Measurements from ENCODE around the gene TBX10. TPM values are rescaled to one million over a fixed set of nuclear protein-coding genes. Genes with fewer than 3 reads are reported as not detected.
"Not testable (repeated sequence)": the region's sequence is repeated elsewhere in the genome, so short reads cannot be mapped to it uniquely, and the experiment has no call there.

Gene TBX10
- total RNA-seq, result not detected in 3 replicates
- long read RNA-seq, partial matches to known transcripts, result 0 of 1 reads
- long read RNA-seq, other reads (novel, unspliced or antisense), result 1 of 1 reads

GRCh38 chr11:67639438-67639859, at the start of gene TBX10:
TSS of gene TBX10 (minus strand) at chr11:67639763. CDS start at chr11:67639472, 291 bp downstream.
- Mint-ChIP-seq H3K27ac (ENCODE audit: unreplicated experiment) (no peak within 1 kb of the TSS), H3K9me3 (ENCODE audit: low read depth) (peaks cover 3% of the 10 kb centered on the region), H3K36me3 (ENCODE audit: low read depth) (no peaks in the 10 kb centered on the region), H3K4me3 (ENCODE audit: unreplicated experiment) (no peak within 1 kb of the TSS), H3K27me3 (ENCODE audit: low read depth) (peaks cover 15% of the 10 kb centered on the region), H3K4me1 (ENCODE audit: low read depth) (no peaks in the 10 kb centered on the region)
- no peak for TF ChIP-seq CTCF (IDR thresholded peaks at IDR 0.05)
- peak; percentile 87 for DNase-seq (ENCODE audit: low spot score)

- no peak for TF ChIP-seq CTCF (IDR thresholded peaks at IDR 0.05)
- H3K4me3 Mint-ChIP-seq (ENCODE audit: unreplicated experiment), result no peak overlapping the region
- DNase-seq (ENCODE audit: low spot score), result no peak
- H3K27me3 Mint-ChIP-seq (ENCODE audit: low read depth), result peaks cover 41% of the 10 kb centered on the region
- no peak overlapping the region for H3K27ac Mint-ChIP-seq (ENCODE audit: unreplicated experiment)
- no peaks in the 10 kb centered on the region for H3K36me3 Mint-ChIP-seq (ENCODE audit: low read depth)
- no peaks in the 10 kb centered on the region for H3K4me1 Mint-ChIP-seq (ENCODE audit: low read depth)
- H3K9me3 Mint-ChIP-seq (ENCODE audit: low read depth), result no peaks in the 10 kb centered on the region
These were observed 49.6 kb upstream of the TBX10 start for GRCh38 chr11:67689178-67689577.

- no peak for DNase-seq (ENCODE audit: low spot score)
- Mint-ChIP-seq H3K4me3 (ENCODE audit: unreplicated experiment) (no peak overlapping the region), H3K9me3 (ENCODE audit: low read depth) (no peaks in the 10 kb centered on the region), H3K4me1 (ENCODE audit: low read depth) (no peaks in the 10 kb centered on the region), H3K27me3 (ENCODE audit: low read depth) (peaks cover 46% of the 10 kb centered on the region), H3K36me3 (ENCODE audit: low read depth) (no peaks in the 10 kb centered on the region), H3K27ac (ENCODE audit: unreplicated experiment) (no peak overlapping the region)
- TF ChIP-seq CTCF (IDR thresholded peaks at IDR 0.05), result no peak
These were observed 48.4 kb upstream of the TBX10 start for GRCh38 chr11:67687986-67688385.

GRCh38 chr11:67685641-67686332, 46.2 kb upstream of the TBX10 start:
- not testable (repeated sequence) for H3K27ac Mint-ChIP-seq (ENCODE audit: unreplicated experiment); H3K36me3 Mint-ChIP-seq (ENCODE audit: low read depth); H3K4me3 Mint-ChIP-seq (ENCODE audit: unreplicated experiment); H3K4me1 Mint-ChIP-seq (ENCODE audit: low read depth); H3K9me3 Mint-ChIP-seq (ENCODE audit: low read depth); DNase-seq (ENCODE audit: low spot score)
- H3K27me3 Mint-ChIP-seq (ENCODE audit: low read depth), result peaks cover 37% of the 10 kb centered on the region

- not testable (repeated sequence) for H3K27ac Mint-ChIP-seq (ENCODE audit: unreplicated experiment)
These were observed 42.8 kb upstream of the TBX10 start for GRCh38 chr11:67682126-67683034.

More at GRCh38 chr11:67682126-67683034, 42.8 kb upstream of the TBX10 start:
- H3K9me3 Mint-ChIP-seq (ENCODE audit: low read depth); H3K4me3 Mint-ChIP-seq (ENCODE audit: unreplicated experiment); DNase-seq (ENCODE audit: low spot score); H3K4me1 Mint-ChIP-seq (ENCODE audit: low read depth); H3K36me3 Mint-ChIP-seq (ENCODE audit: low read depth): not testable (repeated sequence)
- H3K27me3 Mint-ChIP-seq (ENCODE audit: low read depth), result peaks cover 41% of the 10 kb centered on the region
